GM21529 (cell line): ENCODE data around the gene RALGDS.
A peak's percentile ranks its signal among the peaks of the same experiment; 100 is the strongest.
"Not testable (repeated sequence)": the region's sequence is repeated elsewhere in the genome, so short reads cannot be mapped to it uniquely, and the experiment has no call there.

Experiments used
- ATAC-seq: cut with Tn5 transposase; IDR thresholded peaks from one replicate; pipeline ENCODE4 v1.9.1; 2021; ENCODE audit not compliant: unreplicated experiment

The RALGDS gene

DNA sequence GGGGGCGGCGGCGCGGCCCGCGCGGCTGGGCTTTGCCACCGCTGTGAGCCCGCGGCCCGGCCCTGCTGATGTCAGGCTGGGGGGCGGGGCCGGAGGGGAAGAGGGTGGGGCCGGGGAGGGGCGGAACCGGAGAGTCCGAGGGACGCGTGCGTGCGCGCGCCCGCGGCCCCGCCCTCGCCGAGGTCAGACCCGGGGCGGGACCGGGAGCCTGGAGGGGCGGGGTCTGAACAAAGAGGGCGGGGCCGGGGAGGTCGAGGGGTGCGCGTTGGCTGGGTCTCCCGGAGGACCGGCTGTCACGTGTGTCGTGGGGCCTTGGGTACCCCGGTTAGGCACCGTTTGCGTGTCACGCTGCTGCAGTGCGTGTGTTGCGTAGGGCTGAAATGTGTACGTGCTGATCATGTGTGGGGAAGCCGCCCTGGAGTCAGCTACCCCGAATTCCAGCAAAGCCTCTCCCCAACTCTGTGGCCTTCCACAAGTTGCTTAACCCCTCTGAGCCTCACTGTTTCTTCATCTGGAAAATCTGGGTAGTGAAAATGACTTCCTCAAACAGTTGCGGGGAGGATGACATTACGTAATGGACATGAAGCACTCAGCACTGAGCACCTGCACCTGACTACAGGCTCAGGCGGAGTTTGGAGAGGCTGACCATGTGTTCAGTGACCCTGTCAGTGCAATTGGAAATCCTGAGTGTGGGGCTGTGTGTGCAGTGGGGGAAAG, at the start of gene RALGDS:
TSS of gene RALGDS (minus strand) at position 43 of the 717 bp plus-strand sequence. CDS start 86 bp downstream, outside the sequence.
- peak; percentile 60 for ATAC-seq

DNA sequence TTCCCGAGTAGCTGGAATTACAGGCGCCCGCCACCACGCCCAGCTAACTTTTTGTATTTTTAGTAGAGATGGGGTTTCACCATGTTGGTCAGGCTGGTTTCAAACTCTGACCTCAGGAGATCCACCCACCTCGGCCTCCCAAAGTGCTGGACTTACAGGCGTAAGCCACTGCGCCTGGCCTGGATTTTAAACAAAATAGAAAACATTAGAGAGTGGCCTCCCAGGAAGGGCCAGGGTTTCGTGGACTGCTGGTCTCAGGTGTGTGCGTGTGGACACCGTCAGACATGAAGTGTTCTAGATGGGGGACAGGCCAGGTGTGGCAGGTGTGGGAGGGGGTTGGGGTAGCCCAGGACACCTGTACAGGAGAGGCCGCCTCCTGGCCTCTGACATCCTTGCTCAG, 49.7 kb upstream of the RALGDS start:
- ATAC-seq = no peak

DNA sequence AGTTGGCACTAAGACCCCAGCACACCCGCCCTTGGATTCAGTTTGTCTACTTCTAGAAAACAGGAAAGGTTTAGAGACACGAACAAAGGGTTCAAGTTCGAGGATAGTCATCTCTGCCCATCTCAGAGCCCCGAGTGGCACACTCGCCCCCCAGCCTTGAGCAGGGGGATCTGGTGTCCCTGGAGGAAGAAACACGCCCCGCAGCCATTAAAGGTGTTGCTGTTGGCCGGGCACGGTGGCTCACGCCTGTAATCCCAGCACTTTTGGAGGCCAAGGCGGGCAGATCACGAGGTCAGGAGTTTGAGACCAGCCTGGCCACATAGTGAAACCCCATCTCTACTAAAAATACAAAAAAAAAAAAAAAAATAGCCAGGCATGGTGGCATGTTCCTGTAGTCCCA, 48.6 kb upstream of the RALGDS start:
- ATAC-seq = not testable (repeated sequence)

DNA sequence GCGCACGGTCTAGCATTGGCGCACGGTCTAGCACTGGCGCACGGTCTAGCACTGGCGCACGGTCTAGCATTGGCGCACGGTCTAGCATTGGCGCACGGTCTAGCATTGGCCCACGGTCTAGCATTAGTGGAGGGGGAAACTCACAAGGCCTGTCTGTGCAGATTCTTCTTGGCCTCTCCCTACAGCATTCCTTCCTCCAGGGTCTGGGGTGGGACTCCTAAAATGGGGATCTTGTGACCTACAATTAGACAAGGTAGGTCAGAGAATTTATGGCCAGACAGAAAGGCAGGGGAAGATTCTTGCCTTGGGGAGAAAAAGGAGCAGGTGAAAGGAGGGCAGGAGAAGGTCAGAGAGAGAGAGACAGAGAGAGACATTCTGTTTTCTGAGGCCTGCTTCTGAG, 48.1 kb upstream of the RALGDS start:
- ATAC-seq = no peak

DNA sequence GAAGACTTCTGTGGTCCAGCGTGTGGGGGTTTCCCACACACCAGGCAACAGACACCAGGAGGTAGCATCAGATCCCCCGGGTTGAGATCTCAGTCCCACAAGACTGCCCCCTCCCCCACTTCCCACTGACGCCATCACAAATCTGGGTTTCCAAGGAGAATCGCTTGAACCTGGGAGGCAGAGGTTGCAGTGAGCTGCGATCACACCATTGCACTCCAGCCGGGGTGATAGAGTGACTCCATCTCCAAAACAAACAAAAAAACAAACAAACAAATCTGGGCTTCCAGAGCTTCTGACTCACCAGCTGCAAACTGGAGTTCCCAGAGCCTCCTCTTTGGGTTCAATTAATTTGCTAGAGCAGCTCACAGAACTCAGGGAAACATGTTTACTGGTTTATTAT, 47.4 kb upstream of the RALGDS start:
- ATAC-seq = no peak

DNA sequence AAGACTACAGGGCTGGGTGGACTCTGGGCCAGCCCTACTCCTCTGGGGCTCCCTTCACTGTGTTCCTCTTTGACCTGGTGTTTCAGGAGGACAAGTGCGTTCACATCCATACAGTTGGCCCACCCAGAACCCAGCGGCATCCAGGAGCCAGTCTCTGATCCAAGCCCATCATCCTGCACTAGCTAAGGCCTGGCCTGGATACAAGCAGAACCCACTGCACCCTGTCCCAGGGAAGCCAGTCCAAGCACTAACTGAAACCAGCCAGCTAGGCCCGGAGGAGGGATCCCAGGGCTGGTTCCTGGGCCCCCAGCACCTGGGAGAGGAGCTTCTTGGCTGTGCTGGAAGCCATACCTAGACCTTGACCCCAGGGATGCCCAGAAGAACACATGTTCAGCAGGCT, 46.7 kb upstream of the RALGDS start:
- ATAC-seq = no peak

DNA sequence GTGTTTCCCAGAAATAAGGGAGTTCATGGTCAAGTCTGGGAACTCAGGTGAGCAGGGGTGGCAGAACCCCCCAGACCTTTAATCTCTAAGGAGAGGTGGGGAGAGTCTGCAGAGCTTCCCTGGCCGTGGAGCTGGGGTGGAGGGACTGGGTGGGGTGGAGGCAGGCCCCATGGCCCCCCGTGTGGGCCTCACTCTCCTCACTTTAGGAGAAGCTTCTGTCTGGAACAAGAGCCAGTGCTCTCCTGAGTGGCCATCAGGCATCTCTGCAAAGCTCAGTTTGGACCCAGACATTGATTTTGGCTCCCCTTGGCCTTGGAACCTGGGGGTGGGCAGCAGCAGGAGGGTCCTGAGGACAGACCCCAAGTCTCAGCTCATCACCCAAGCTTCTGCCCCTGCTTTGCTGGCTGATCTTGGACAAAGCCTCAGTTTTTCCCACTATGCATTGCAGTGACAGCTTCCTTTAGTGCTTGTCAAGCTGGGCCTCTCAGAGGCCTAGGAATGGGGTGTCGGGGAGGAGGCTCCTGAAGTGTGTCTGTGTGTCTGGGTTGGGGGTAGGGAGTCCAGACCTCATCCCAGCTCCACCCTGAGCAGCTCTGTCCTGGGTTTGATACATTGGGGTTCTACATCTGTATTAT, 46.2 kb upstream of the RALGDS start:
- ATAC-seq = no peak

DNA sequence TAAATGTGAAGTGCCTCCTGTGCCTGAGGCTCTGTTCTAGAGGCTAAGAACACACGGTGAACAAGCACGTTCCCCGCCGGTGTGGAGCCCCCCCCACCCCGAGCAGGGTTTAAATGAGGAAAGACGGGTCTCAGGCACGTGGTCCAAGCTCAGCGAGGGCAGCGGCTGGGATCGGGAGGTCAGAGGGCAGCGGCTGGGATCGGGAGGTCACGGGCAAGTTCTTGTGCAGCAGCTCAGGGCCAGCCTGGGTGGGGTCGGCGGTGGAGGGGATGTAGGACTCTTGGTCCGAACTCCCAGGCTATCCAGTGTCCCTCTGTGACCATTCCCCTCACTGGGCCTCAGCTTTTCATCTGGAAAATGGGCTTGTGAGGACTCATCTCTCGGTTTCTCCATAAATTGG, 45.4 kb upstream of the RALGDS start:
- ATAC-seq = no peak

DNA sequence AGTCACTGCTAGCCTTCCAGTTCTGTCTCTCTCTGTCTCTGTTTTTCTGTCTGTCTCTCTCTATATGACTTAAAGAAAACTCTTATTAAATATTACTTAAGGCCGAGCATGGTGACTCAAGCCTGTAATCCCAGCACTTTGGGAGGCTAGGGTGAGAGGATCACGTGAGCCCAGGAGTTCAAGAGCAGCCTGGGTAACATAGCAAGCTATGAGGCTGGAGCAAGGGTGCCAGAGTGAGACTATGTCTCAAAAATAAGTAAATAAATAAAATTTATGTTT, 44.4 kb upstream of the RALGDS start:
- no peak for ATAC-seq

DNA sequence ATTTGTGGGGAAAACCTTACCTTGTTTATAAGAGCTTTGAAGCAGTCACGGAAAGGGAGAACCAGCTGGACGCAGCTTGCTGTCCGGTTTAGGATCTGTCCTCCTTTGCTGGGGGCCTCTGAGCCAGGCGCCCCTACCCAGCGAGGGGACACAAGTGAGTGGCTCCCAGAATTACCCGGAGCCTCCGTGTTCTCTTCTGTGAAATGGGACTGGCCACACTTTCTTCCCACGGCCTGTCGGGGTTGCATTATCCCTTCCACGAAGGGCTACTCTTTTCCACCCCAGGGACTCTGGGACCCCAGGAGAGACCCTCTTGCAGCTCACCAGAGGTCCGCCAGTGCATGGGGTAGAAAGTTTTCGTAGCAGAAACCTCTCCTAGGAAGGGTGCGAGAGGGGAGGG, 43.2 kb upstream of the RALGDS start:
- ATAC-seq = no peak

DNA sequence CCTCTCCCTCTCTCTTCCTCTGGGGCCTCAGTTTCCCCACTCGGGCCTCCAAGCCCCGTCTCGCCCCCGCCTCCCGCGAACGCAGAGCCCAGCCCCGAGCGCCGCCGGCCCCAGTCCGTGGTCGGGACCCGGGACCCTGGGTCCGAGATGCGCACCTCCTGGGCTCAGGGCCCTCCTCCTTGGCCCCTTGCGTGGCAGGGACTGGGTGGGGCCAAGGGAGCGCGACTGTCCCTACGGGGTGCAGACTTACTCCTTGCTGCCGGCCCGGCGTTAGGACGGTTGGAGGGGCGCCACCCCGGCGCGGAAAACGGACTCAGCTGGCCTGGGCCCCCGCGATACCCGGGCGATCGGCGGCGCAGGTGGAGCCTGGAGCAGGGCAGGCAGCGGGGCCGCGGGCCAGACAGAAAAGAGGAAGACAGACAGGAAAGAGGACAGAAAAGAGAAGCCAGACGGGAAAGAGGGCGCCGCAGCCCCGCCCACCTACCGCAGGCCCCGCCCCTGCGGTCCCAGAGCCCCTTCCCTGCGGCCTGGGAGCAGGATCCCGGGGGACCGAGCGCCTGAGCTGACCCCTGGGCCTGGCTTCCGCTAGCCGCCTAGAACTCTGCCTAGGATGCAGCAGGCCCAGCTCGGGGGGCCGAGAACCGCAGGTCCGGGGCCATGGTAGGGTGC, 42.6 kb upstream of the RALGDS start, which contains the start of gene GBGT1:
TSS of gene GBGT1 (minus strand) at position 411 of the 669 bp plus-strand sequence. CDS start 1,502 bp downstream, outside the sequence.
- ATAC-seq = no peak

DNA sequence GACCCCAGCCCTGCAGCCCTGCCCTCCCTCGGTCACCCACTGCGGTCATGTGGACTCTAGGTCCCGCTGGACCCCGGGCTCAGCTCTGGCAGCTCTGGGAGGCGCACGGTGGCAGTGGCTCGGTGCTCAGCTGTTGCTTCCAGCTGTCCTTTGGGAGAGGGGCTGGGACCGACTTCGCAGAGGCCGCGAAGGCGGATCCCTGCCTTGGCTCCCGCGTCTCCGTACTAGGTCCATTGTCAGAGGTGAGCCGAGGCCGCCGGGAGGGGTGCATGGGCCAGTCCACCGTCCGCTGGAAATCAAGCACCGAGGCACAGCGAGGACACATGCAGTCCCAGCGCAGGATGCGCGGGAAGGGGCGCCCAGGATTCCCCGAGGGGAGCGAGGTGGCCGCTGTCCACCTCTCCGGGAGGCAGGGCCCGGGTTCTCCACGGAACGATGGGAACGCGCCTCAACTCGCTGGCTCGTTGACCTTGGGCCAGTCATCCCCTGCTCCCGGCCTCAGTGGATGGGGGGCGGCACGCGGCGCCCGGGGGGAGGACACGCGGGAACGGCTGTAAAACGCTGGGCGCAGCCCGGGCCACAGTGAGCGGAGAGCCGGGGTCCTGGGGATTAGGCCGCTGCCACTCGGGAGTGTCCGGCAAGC, 41.9 kb upstream of the RALGDS start:
- ATAC-seq = no peak

DNA sequence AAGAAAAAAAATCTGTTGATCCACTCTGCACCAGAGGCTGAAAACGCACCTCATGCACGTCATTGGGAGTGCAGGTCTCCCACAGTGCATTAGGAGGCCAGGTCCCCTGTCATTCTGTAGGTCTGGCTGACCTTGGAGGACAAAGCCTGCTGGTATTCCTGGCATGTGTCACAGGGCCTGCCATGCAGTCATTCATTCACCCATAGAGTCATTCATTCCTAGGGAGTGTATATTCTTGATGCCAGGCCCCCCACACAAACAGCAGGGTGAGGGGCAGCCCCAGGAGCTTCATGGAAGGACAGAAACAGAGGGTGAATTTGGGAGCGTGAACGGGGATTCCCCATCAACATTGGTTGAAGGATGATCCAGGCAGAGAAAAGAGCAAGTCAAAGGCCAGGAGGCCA, 40.5 kb upstream of the RALGDS start:
- ATAC-seq = no peak

DNA sequence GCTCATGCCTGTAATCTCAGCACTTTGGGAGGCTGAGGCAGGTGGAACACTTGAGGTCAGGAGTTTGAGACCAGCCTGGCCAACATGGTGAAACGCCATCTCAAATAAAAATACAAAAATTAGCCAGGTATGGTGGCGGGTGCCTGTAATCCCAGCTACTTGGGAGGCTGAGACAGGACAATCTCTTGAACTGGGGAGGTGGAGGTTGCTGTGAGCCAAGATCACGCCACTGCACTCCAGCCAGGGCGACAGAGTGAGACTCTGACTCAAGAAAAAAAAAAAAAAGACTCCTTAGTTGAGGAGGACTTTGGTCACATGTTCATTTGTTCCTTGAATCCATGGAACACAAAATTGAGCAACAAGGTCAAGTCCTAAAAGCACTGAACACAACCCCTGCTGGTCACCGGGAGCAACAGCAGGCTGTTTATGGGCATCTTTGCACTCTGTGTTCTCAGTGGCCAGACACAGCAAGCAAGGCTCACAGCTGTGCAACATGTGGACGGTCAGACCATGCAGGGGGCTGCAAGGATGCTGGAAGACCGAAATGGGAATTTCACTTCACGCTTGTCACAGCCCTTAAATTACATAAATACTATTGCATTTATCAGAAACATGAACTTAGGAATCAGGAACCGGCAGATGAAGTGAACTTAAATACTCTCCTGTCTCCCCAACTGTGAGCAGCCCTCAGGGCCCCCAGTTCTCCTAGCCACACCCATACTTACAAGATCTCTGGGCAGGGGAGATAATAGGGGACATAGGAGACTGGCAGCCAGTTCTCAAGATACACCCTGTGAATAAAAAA, 39.9 kb upstream of the RALGDS start:
- no peak for ATAC-seq

DNA sequence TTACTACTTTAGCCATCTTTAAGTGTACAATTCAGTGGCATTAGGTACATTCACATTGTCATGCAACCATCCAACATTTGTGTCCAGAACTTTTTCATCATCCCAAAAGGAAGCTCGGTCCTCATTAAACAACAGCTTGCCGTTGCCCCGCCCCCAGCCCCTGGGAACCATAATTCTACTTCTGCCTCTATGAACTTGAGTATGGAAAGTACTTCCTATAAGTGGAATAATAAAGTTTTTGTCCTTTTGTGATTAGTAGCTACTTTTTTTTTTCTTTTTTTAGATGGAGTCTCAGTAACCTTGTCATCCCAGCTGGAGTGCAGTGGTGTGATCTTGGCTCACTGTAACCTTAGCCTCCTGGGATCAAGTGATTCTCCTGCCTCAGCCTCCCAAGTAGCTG, 37.7 kb upstream of the RALGDS start:
- no peak for ATAC-seq

DNA sequence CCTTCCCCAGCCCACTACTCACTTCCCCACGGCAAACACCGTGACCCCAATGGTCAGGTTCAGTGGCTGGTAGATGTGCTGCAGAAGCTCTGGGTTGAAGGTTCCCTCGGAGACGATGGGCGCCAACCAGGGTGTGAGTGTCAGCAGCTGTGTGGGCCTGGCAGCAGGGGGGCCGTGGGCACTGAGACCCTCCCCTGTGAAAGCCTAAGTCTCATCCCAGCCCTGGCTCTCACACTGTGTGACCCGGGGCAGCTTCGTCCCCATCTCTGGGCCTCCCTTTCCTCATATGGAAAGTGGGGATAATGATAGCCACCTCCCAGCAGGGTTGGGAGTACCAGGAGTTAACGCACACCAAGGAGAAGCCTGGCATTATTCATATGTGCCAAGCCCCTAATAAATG, 34.1 kb upstream of the RALGDS start:
- no peak for ATAC-seq

DNA sequence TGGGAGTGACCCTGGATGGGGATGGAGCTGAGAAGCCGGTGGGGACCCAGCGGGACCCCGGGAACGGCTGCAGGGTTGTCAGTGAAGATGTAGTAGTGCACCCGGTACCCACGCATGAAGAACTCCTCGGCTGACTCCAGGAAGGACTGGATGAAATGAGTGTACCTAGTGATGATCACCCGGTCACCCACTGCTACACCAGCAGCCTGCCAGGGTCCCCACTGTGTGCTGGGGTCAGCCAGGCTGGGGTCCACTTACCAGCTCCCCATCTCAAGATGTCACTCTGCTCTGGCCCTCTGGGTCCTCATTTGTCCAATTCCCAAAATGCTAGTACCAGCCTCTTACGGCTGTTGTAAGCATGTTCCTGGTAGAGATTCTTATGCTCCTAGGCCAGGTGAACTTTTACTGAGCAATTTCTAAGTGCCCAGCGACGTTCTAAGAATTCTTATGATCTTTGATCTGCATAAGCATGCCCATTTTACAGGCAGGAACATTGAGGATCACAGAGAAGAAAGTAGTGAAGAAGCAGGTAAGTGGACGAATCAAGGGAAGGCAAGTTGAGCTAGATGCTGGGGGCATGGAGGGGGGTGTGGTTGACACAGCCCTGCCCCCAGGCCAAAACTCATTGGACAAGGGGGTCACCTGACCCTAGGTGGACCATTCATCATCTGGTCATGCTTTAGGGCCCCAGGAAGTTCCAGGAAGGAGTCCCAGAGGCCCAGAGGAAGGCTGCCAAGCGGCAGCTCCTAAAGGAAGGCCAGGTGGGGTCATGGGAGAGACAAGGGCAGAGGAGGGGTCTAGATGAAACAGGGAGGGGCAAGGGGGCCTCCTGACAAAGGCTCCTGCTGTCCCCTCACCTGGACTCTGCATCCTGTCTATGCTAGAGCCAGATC, 33.3 kb upstream of the RALGDS start:
- ATAC-seq = no peak

DNA sequence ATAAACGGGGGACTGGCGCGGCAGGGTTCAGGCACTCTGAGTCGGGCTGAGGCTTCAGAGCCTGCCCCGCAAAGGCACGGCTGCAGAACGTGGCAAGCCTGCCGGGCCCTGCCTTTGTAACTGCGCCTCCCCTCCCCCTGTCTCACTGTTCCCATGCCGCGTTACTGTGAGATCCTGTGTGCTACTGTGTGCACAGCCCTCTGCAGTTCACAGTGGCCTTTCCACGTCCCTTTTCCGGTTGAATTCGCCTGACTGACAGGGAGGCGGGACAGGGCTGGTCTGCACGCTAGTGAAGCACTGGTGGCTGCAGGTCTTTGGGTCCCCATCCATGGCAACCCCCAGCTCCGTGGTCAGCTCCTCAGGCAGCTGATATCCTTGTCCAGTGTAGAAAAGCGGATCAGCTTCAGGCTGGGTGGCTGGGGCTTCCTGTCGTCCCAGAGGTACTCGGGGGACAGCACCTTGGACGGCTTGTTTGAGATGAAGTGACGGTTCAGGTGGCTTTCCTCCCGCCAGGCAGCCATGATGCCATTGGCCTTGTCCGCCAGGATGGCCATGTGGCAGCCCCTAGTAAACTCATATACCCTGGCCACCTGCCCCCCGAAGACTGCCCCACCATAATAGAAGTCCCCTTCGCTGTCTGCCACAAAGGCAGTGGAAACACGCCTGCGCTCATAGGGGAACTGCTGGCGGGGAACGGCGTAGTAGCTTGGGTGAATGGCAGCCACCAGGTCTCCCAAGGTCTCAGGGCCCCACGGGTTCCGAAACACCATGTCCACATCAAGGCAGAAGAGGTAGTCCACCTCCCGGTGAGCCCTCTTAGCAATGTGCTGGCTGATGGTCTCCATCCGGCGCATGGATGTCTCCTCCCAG, 32.4 kb upstream of the RALGDS start:
- no peak for ATAC-seq
